Suprapubic skin (tissue), 4 donors: Measurements from ENCODE around the gene TFF2. TPM values are rescaled to one million over a fixed set of nuclear protein-coding genes. Genes with fewer than 3 reads are reported as not detected.

Experiments
- DNase-seq, 2 donors: peaks; one replicate each; pipeline ENCODE4 v3.0.0-alpha.2; 2019; ENCODE audit warnings: low spot score in 2 of 2
- H3K27ac ChIP-seq: fragments of 200-600 bp; sonication (generic); one replicate; pipeline ENCODE4 v1.5.1; 2019
- H3K27me3 ChIP-seq: fragments of 200-600 bp; sonication (generic); one replicate; pipeline ENCODE4 v1.5.1; 2019
- H3K36me3 ChIP-seq: fragments of 200-600 bp; sonication (generic); one replicate; pipeline ENCODE4 v1.5.1; 2019
- H3K4me1 ChIP-seq: fragments of 200-600 bp; sonication (generic); one replicate; pipeline ENCODE4 v1.5.1; 2019
- H3K4me3 ChIP-seq: fragments of 200-600 bp; sonication (generic); one replicate; pipeline ENCODE4 v1.5.1; 2019; ENCODE audit warnings: mild to moderate bottlenecking
- H3K9me3 ChIP-seq: fragments of 200-600 bp; sonication (generic); one replicate; pipeline ENCODE4 v1.5.1; 2019
- CTCF ChIP-seq, 2 donors: fragments of 200-600 bp in 1 of 2; fragments of 450-650 bp in 1 of 2; sonication (generic) in 1 of 2; IDR thresholded peaks; one replicate each; pipeline ENCODE4 v1.5.1; 2016 to 2019; ENCODE audit warnings: antibody characterized with exemption in 2 of 2, mild to moderate bottlenecking in 1 of 2, moderate library complexity in 1 of 2
- EP300 ChIP-seq: sonication (generic); formaldehyde crosslinking; IDR thresholded peaks from one replicate; pipeline ENCODE4 v1.6.1; 2017; ENCODE audit warnings: antibody characterized with exemption
- POLR2A ChIP-seq, 2 donors: fragments of 450-650 bp; IDR thresholded peaks; one replicate each; pipeline ENCODE4 v1.6.1; 2017; ENCODE audit warnings: antibody characterized with exemption in 2 of 2, mild to moderate bottlenecking in 2 of 2, moderate library complexity in 2 of 2
- POLR2AphosphoS5 ChIP-seq, 3 donors: sonication (generic); formaldehyde crosslinking; IDR thresholded peaks; one replicate each; pipeline ENCODE4 v1.6.1; 2017; ENCODE audit warnings: antibody characterized with exemption in 3 of 3
- WGBS: methylation state at CpG from one replicate; pipeline ENCODE4 v1.1.5; 2018; 5-methylcytosine and 5-hydroxymethylcytosine counted together
- total RNA-seq, 4 donors: library from RNA; depleted of rRNA; stranded (reverse); fragments of >200 nt; gene quantifications; one replicate each; pipeline ENCODE4 v1.1.0, GENCODE V29; 2016

TFF2 gene
- total RNA-seq, 4 donors from 2014 or later = not detected

- TF ChIP-seq POLR2A (IDR thresholded peaks at IDR 0.05) = no peak
- no peak for TF ChIP-seq CTCF (IDR thresholded peaks at IDR 0.05)
- no peak for TF ChIP-seq POLR2AphosphoS5 (IDR thresholded peaks at IDR 0.05)
- TF ChIP-seq EP300 = no peak
- WGBS = 90% methylated on average over 11 of the region's 14 CpGs
- peaks cover 9% of the 10 kb centered on the region for H3K4me1 ChIP-seq
- H3K27ac ChIP-seq = no peak overlapping the region
- no peak overlapping the region for H3K4me3 ChIP-seq
- H3K9me3 ChIP-seq = no peaks in the 10 kb centered on the region
- no peaks in the 10 kb centered on the region for H3K36me3 ChIP-seq
- H3K27me3 ChIP-seq = peaks cover 4% of the 10 kb centered on the region
- no peak for DNase-seq
Observed at GRCh38 chr21:42311160-42311559, 39.6 kb downstream of the TFF2 start.

GRCh38 chr21:42310411-42311001, 40.3 kb downstream of the TFF2 start:
- TF ChIP-seq POLR2A (IDR thresholded peaks at IDR 0.05) (no peak), POLR2AphosphoS5 (IDR thresholded peaks at IDR 0.05) (no peak), EP300 (no peak), CTCF (IDR thresholded peaks at IDR 0.05) (no peak)
- peaks cover 9% of the 10 kb centered on the region for H3K27me3 ChIP-seq
- 44% methylated on average over 9 of the region's 12 CpGs for WGBS
- H3K4me1 ChIP-seq = peaks cover 9% of the 10 kb centered on the region
- no peak for DNase-seq
- H3K9me3 ChIP-seq = no peaks in the 10 kb centered on the region
- H3K4me3 ChIP-seq = no peak overlapping the region
- H3K36me3 ChIP-seq = no peaks in the 10 kb centered on the region
- H3K27ac ChIP-seq = no peak overlapping the region

- 0% methylated on average over 1 of the region's 22 CpGs for WGBS
- peak; percentile 22 to 84 for TF ChIP-seq CTCF (IDR thresholded peaks at IDR 0.05)
- no peak for TF ChIP-seq POLR2A (IDR thresholded peaks at IDR 0.05)
- peaks cover 9% of the 10 kb centered on the region for H3K4me1 ChIP-seq
- no peaks in the 10 kb centered on the region for H3K36me3 ChIP-seq
- H3K27me3 ChIP-seq = peaks cover 9% of the 10 kb centered on the region
- no peak overlapping the region for H3K27ac ChIP-seq
- H3K4me3 ChIP-seq = no peak overlapping the region
- no peaks in the 10 kb centered on the region for H3K9me3 ChIP-seq
- DNase-seq = peak in 1 of 2 donors; percentile 80
Observed at GRCh38 chr21:42309753-42310213, 41.0 kb downstream of the TFF2 start.

GRCh38 chr21:42308914-42309752, 41.7 kb downstream of the TFF2 start:
- H3K4me1 ChIP-seq = peaks cover 9% of the 10 kb centered on the region
- H3K4me3 ChIP-seq = no peak overlapping the region
- TF ChIP-seq CTCF (IDR thresholded peaks at IDR 0.05) (no peak), POLR2A (IDR thresholded peaks at IDR 0.05) (no peak), POLR2AphosphoS5 (IDR thresholded peaks at IDR 0.05) (no peak), EP300 (no peak)
- H3K27ac ChIP-seq = no peak overlapping the region
- peak in 1 of 2 donors; percentile 56 for DNase-seq
- peaks cover 9% of the 10 kb centered on the region for H3K27me3 ChIP-seq
- H3K9me3 ChIP-seq = no peaks in the 10 kb centered on the region
- 61% methylated on average over 23 of the region's 23 CpGs for WGBS
- no peaks in the 10 kb centered on the region for H3K36me3 ChIP-seq
